ENCODE measurements around the gene LMNA.

DNA sequence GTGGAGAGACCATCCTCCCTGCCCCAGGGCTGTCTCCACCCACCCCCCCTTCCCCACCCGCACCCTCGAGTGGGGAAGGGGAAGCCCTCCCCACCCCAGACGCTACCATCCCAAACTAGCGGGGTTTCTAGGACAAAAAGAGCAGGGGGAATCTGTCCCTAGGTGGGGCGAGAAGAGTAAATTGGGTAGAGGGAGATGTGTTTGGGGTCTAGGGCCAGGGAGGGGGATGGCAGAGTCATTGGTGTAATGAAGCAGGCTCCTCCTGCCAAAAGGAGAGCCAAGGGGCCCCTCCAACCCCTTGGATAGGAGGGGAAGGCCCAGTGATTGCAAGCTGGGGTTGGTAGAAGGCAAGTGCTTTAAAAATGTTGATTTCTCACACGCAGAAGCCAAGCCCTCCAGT lies 42.3 kb upstream of the LMNA start:
- TF ChIP-seq SUZ12 (IDR thresholded peaks at IDR 0.05; ENCODE audit: extremely low read depth, insufficient read depth, insufficient read length) (no peak), YY1 (IDR thresholded peaks at IDR 0.05; ENCODE audit: insufficient read depth, insufficient read length) (no peak)
